ENCODE results near the gene LPAR3.
A peak's percentile ranks its signal among the peaks of the same experiment; 100 is the strongest.

LPAR3 gene

GRCh38 chr1:84833194-84833593 lies 59.8 kb downstream of the LPAR3 start:
- DNase-seq (ENCODE audit: extremely low read depth in 1 of 2, low read depth in 1 of 2): no peak

GRCh38 chr1:84830136-84830535 lies 62.9 kb downstream of the LPAR3 start:
- DNase-seq (ENCODE audit: extremely low read depth in 1 of 2, low read depth in 1 of 2): no peak

GRCh38 chr1:84827976-84828375 lies 65.0 kb downstream of the LPAR3 start:
- no peak for DNase-seq (ENCODE audit: extremely low read depth in 1 of 2, low read depth in 1 of 2)

- DNase-seq (ENCODE audit: extremely low read depth in 1 of 2, low read depth in 1 of 2): no peak
These were observed 65.5 kb downstream of the LPAR3 start for GRCh38 chr1:84827555-84827954.

- DNase-seq (ENCODE audit: extremely low read depth in 1 of 2, low read depth in 1 of 2): no peak
These were observed 67.8 kb downstream of the LPAR3 start for GRCh38 chr1:84825161-84825560.

- no peak for DNase-seq (ENCODE audit: extremely low read depth in 1 of 2, low read depth in 1 of 2)
These were observed 69.0 kb downstream of the LPAR3 start for GRCh38 chr1:84823991-84824390.

- DNase-seq (ENCODE audit: extremely low read depth in 1 of 2, low read depth in 1 of 2): no peak
These were observed 69.5 kb downstream of the LPAR3 start for GRCh38 chr1:84823511-84823910.

GRCh38 chr1:84810343-84810742 lies 82.7 kb downstream of the LPAR3 start:
- DNase-seq (ENCODE audit: extremely low read depth in 1 of 2, low read depth in 1 of 2): no peak

- no peak for DNase-seq (ENCODE audit: extremely low read depth in 1 of 2, low read depth in 1 of 2)
These were observed 84.0 kb downstream of the LPAR3 start for GRCh38 chr1:84809023-84809422.

GRCh38 chr1:84803604-84804003 lies 89.4 kb downstream of the LPAR3 start:
- no peak for DNase-seq (ENCODE audit: extremely low read depth in 1 of 2, low read depth in 1 of 2)

GRCh38 chr1:84802567-84803232 lies 90.3 kb downstream of the LPAR3 start:
- no peak for DNase-seq (ENCODE audit: extremely low read depth in 1 of 2, low read depth in 1 of 2)

GRCh38 chr1:84800090-84801073 lies 92.6 kb downstream of the LPAR3 start:
- DNase-seq (ENCODE audit: extremely low read depth in 1 of 2, low read depth in 1 of 2): no peak

GRCh38 chr1:84797603-84798002 lies 95.4 kb downstream of the LPAR3 start:
- no peak for DNase-seq (ENCODE audit: extremely low read depth in 1 of 2, low read depth in 1 of 2)

- DNase-seq (ENCODE audit: extremely low read depth in 1 of 2, low read depth in 1 of 2): no peak
These were observed 96.9 kb downstream of the LPAR3 start for GRCh38 chr1:84795966-84796600.

- DNase-seq (ENCODE audit: extremely low read depth in 1 of 2, low read depth in 1 of 2): no peak
These were observed 97.8 kb downstream of the LPAR3 start for GRCh38 chr1:84795213-84795612.

GRCh38 chr1:84792421-84792820 lies 100.6 kb downstream of the LPAR3 start:
- DNase-seq (ENCODE audit: extremely low read depth in 1 of 2, low read depth in 1 of 2): no peak

GRCh38 chr1:84789014-84789413 lies 104.0 kb downstream of the LPAR3 start:
- no peak for DNase-seq (ENCODE audit: extremely low read depth in 1 of 2, low read depth in 1 of 2)

GRCh38 chr1:84785271-84786036 lies 107.6 kb downstream of the LPAR3 start:
- DNase-seq (ENCODE audit: extremely low read depth in 1 of 2, low read depth in 1 of 2): no peak

GRCh38 chr1:84782881-84783280 lies 110.1 kb downstream of the LPAR3 start:
- DNase-seq (ENCODE audit: extremely low read depth in 1 of 2, low read depth in 1 of 2): no peak

- DNase-seq (ENCODE audit: extremely low read depth in 1 of 2, low read depth in 1 of 2): peak; percentile 48 to 61
These were observed 110.8 kb downstream of the LPAR3 start for GRCh38 chr1:84781946-84782771.

Data from activated CD8-positive, alpha-beta memory T cell treated with anti-CD3 and anti-CD28 coated beads for 1 hour (primary cell).